NK-92 (cell line): Measurements from ENCODE around the gene JMJD4.
"Not testable (repeated sequence)": the region's sequence is repeated elsewhere in the genome, so short reads cannot be mapped to it uniquely, and the experiment has no call there.

Source experiments
- DNase-seq: peaks from one replicate; lab custom pipeline; 2025; ENCODE audit not compliant: unreplicated experiment; lab: John Stamatoyannopoulos, UW

JMJD4 gene

DNA sequence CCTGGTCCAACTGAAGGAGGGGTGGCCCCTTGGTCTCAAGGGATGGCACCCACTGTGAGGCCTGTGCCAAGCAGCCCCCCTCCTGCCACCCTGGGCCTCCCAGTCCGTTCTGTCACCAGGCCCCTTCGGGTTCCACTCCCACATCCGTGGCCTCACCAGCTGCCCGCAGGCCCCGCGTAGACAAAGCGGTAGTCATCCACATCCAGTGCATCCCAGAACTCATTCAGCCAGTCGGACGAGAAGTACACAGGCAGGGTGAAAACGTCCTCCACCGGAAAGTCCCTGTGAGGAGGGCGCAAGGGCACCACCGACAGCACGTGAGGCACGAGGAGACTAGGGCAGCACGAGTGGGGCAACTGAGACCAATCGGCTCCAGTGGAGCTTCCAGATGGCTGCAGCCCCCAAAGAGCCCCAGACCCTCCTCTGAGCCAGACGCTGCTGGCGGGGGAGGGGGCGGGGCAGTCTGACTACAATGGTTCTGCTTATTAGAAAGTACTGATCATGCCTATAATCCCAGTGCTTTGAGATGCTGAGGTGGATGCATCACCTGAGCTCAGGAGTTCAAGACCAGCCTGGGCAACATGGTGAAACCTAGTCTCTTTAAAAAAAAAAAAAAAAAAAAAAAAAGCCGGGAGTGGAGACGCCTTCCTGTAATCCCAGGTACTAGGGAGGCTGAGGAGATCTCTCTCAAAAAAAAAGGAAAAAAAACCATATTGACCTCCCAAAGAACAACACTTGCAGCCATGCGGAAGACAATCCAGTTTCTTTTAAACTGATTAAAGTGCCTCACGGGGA is 1.2 kb downstream of the JMJD4 start:
- no peak for DNase-seq

GRCh38 chr1:227733309-227733705 is 1.8 kb downstream of the JMJD4 start:
- no peak for DNase-seq

GRCh38 chr1:227732586-227733308 is 2.4 kb downstream of the JMJD4 start:
- DNase-seq = no peak

DNA sequence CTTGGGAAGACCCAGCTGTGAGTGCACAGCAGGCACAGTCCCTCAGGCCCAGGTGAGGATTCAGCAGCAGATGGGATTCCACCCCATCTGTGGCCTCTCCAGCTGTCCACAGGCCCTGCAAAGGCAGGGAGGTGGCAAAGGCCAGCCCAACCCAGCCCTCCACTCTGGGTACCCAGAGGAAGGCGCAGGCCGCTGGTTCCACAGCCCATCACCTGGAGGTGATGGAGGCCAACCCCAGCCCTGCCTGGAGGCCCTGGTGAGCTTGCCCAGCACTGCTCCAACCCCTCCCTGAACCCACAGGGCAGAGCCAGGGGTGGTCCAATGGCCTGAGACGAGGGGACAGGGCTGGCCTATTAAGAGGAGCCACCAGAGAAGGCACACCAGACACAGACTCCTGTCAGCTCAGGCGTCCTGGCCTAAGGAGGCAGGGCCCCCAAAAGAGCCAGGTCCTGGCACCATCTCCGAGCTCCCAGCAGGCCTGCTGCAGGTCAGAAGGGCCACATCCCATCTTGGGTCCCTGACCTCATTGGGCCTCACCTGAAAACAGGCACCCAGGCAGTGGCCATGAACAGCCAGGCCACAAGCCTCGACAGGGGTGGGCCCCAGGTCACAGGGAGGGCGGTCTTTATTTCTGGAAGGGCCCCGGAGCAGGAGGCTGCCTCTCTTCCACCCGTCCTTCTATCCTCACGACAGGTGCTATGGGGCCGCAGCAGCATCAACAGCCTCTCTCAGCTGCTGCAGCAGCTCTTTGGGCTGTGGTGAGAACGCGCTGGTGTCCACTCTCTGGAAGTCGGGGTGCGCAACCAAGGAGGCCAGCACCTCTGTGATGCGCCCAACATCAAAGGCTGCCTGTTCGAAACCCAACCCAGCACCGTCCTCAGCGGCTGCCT is 3.2 kb downstream of the JMJD4 start:
- no peak for DNase-seq

DNA sequence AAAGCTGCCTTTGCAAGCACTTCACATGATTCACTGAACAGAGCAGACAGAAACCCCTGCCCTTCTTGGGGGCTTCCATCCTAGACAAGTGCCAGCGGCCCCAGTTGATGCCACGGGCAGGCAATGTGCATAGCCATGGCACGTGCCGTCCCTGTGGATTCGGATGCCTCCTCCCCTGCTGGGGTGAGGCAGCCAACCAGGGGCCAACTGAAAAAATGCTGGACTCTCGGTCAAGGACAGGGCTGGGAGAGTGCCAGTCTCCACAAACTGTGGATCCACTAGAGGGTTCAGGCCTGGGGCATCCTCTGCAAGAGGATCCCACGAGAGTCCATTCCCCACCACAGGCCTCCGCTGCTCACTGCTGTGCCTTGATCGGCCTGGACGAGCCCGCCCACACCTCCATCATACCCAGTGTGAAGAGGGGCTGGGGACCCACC is 3.8 kb downstream of the JMJD4 start:
- DNase-seq = no peak

- DNase-seq = no peak
These were observed 4.4 kb downstream of the JMJD4 start for GRCh38 chr1:227730630-227731151.

DNA sequence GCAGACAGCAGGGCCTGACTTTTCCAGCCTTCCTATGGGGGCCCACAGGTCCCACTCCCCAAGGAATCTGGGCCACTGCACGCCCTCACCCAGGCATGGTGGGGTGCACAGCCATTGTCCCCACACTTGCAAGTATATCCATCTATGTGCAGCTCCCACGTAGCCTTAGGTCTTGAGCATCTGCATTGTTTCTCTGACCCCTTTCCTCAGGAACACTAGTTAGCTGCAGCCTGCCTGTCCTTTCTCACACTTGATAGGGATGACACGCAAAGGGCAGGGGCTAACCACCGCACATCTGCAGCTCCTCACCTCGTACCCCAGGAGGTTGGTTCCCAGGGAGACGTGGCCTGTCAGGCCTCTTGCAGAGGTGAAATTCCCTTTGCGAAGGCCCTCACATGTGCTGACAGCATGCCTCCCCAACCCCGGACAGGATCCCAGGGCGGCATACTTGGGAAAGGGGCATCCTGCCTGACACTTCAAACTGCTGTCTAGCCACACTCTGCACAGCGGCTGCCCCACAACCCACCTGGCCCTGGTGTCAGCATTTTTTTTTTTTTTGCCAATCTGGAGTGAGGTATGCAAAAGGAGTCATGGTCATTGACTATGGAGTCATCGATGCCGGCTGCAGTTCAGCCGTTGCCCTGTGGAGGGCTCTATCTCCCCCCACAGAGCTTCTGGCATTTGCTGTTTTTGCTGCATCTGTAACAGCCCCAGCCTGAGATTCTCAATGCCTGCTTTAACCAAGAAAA is 5.0 kb downstream of the JMJD4 start:
- DNase-seq = no peak

DNA sequence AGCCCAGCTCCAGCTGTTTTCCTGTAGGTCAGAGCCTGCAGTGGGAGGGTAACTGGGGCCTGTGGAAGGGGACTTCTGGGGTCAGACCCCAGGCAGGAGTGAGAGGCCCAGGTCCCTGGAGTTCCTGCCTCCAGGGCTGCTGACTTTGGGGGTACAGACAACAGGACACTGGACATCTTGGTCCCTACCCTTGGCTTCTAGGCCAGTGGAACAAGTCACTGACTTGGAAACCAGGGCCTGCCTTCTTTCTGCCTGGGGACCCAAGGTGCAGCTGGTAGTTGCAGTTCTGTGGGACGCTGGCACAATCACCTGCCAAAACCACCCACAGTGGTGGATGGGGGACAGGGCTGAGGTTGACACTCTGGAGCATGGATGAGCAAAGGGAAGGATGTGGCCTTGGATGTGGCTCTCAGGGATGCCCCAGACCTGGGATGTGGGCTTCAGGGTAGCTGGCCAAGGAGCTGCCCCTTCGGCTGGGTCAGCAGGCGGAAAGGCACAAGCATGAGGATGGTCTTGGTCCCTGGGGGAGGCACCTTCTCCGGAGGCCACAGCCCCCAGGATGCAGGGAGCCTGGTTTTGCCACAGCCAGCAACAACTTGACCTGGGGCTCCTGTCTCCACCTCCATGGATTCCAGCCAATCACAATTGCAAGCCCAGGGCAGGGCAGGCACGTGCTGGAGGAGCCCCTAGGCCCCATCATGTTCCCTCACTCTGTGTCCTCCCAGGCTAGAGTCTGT is 5.8 kb downstream of the JMJD4 start:
- DNase-seq = no peak

DNA sequence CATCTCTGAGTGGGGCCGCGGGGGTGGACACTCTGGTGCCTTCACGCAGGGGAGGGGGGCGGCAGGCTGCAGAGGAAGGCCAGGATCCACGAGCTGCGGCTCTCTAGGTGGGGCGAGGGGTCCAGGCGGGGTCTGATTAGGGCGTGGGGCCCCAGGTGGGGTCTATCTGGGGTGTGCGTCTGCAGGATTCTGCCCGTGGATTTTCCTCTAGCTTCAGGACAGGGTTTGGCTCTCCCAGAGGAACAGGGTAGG is 6.3 kb downstream of the JMJD4 start:
- no peak for DNase-seq

DNA sequence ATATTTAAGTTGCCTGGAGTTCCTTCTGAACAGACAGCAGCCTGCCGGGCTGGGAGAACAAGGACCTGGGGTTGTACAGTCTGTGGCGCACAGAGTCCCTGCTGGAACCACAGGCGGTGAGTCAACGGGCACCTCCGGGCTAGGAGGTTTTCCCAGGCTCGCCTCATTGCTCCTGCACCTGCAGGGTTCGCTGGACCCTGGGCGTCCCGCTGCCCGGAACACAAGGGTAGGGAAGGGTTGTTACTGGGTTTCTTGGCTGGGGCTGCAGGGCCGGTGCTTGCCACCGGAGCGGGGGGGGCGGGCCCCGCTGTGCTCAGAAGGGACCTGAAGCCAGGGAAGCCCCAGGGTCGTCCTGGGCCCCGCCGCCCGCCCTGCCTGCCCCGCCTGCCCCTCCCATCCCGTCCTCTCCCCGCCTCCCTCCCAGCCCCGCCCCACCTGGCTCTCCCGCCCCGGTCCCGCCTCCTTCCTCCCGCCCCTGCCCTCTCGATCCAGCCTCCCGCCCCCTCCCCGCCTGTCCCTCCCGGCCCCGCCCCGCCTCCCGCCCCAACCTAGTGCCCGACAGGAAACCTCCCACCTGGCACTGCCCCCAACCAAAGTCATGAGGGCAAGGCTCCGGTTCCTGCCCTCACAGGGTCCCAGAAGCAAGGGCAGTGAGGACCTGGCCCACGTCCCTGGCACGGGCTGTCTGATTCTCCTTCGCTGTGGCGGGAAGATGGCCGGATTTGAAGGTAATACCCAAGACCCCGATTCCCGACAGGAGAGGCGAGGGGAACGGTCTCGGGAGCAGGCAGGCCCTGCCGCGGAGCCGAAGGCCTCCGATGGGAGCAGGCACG is 6.8 kb downstream of the JMJD4 start:
- DNase-seq = no peak

DNA sequence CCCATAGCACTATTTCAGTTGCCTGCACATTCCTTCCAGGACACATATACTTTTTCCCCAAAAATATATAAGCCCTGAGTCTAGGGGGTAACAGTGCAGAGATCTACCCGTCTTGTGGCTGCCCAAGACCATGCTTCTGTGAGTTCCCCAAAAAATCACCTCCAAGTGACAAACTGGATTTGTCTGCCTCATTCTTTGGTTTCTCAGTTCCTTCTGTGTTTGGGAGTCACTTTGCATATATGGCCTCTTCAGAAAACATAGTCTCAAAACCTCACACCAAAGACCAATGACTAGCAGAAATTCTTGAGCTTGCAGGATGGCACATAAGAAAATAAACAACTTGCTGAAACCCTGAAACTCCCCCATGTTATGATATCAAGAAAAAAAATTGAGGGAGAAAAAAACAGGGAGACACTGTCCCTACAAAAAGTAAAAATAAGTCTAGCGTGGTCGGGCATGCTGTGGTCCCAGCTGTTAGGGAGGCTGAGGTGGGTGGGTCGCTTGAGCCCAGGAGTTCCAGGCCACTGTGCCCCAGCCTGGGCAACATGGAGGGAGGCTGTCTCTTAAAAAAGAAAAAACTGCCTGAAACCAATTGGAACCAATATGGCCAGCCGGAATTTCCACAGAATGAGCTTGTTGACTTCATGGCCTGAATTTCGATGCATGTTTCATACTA is 8.0 kb downstream of the JMJD4 start:
- DNase-seq = no peak

DNA sequence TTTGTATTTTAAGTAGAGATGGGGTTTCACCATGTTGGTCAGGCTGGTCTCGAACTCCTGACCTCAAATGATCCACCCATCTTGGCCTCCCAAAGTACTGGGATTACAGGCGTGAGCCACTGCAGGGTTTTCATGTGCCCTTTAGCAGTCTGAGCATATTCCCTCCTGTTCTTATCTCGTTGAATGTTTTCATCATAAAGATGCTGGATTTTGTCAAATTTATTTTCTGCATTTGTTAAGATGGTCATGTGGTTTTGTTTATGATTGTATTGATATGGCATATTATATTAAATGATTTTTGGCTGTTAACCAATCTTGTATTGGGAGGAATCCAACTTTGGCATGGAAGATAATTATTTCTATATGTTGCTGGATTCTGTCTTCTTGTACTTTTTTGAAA is 8.8 kb downstream of the JMJD4 start:
- no peak for DNase-seq

DNA sequence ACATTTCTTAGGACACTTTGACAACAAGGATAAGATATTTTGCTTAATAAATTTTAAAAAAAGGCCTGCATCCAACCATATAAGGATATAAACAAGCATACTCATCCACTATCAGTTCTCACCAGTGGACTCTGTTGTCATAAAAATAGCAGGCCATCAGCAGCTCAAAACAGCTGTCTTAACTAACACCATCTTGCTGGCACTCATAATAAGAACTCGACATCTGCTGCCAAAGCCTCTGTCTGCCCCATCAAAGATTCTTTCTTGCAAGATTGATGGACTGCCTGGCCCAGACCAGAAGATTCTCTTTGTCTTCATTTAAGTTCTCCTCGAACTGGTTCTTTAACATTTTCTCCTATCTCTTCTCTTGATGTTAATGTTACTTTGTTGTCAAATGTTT is 10.1 kb downstream of the JMJD4 start:
- no peak for DNase-seq

DNA sequence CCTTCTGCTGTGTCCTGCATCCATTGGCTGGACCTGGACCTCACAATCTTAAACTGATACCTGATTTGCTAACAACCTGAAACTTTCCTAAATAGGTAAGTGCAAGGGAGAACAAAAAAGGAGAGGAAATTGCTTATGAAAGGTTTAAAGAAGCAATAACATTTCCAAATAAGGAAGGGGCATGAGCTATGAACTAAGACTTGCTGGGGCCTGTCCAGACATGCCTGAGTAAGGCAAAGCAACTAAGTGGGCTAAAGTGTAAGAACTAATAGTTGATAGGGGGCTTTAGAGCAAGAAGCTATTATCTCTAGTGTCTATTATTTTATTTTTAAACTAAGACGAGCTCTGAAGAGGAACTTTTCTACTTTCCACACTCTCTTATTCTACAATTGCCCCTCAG is 11.6 kb downstream of the JMJD4 start:
- no peak for DNase-seq

- no peak for DNase-seq
These were observed 16.2 kb downstream of the JMJD4 start for GRCh38 chr1:227718932-227719331.

DNA sequence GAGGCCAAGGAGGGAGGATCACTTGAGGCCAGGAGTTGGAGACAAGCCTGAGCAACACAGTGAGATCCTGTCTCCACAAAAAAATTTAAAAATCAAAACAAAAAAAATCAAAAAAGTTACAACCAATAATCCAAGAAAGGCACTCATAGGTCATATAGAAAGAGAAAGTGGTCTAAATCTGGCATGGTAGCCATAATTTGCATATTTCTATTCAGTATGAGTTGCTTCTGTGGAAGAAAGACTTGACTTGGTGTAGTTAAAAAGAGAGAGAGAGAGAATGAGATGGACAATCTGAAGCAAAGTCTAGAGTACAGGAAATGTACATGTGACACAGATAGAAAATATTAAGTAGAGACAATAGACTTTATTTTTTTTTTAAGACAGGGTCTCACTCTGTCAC is 22.5 kb downstream of the JMJD4 start:
- DNase-seq = no peak

DNA sequence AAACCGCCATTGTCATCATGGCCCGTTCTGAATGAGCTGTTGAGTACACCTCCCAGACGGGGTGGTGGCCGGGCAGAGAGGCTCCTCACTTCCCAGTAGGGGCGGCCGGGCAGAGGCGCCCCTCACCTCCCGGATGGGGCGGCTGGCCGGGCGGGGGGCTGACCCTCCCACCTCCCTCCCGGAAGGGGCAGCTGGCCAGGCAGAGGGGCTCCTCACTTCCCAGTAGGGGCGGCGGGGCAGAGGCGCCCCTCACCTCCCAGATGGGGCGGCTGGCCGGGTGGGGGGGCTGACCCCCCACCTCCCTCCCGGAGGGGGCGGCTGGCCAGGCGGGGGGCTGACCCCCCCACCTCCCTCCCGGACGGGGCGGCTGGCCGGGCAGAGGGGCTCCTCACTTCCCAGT is 24.6 kb downstream of the JMJD4 start:
- not testable (repeated sequence) for DNase-seq

GRCh38 chr1:227709451-227709850 is 25.7 kb downstream of the JMJD4 start:
- DNase-seq = no peak

GRCh38 chr1:227707846-227708245 is 27.3 kb downstream of the JMJD4 start:
- DNase-seq = no peak
